HG03457 (cell line): Measurements from ENCODE around the gene ERCC5.

ENCODE experiments used
- ATAC-seq: cut with Tn5 transposase; IDR thresholded peaks from one replicate; pipeline ENCODE4 v1.9.1; 2021; ENCODE audit warnings: moderate number of reproducible peaks; ENCODE audit not compliant: unreplicated experiment

ERCC5 gene

GRCh38 chr13:102879793-102880499, 34.1 kb downstream of the ERCC5 start:
- no peak for ATAC-seq

GRCh38 chr13:102881819-102882686, 36.2 kb downstream of the ERCC5 start:
- ATAC-seq = no peak

- no peak for ATAC-seq
Measured at GRCh38 chr13:102892503-102892902, 46.7 kb downstream of the ERCC5 start.

GRCh38 chr13:102897371-102898138, 51.7 kb downstream of the ERCC5 start:
- no peak for ATAC-seq

- ATAC-seq = no peak
Measured at GRCh38 chr13:102900193-102900608, 54.4 kb downstream of the ERCC5 start.

- no peak for ATAC-seq
Measured at GRCh38 chr13:102901056-102901455, 55.2 kb downstream of the ERCC5 start.

GRCh38 chr13:102901615-102902305, 55.9 kb downstream of the ERCC5 start:
- ATAC-seq = no peak

GRCh38 chr13:102902789-102903347, 57.0 kb downstream of the ERCC5 start:
- no peak for ATAC-seq

- ATAC-seq = no peak
Measured at GRCh38 chr13:102903659-102904407, 58.0 kb downstream of the ERCC5 start.

- no peak for ATAC-seq
Measured at GRCh38 chr13:102904408-102904862, 58.6 kb downstream of the ERCC5 start.

- no peak for ATAC-seq
Measured at GRCh38 chr13:102905905-102906771, 60.3 kb downstream of the ERCC5 start.

GRCh38 chr13:102907016-102907756, 61.4 kb downstream of the ERCC5 start:
- ATAC-seq = peak; percentile 54

GRCh38 chr13:102907886-102908515, 62.2 kb downstream of the ERCC5 start:
- peak; percentile 11 for ATAC-seq

- no peak for ATAC-seq
Measured at GRCh38 chr13:102909971-102910370, 64.1 kb downstream of the ERCC5 start.

GRCh38 chr13:102911336-102911735, 65.5 kb downstream of the ERCC5 start:
- ATAC-seq = no peak

- no peak for ATAC-seq
Measured at GRCh38 chr13:102912599-102912998, 66.8 kb downstream of the ERCC5 start.

- no peak for ATAC-seq
Measured at GRCh38 chr13:102913914-102914313, 68.1 kb downstream of the ERCC5 start.
